GM18519 (cell line): ENCODE measurements around the gene GUCA1A.
"Not testable (repeated sequence)": the region's sequence is repeated elsewhere in the genome, so short reads cannot be mapped to it uniquely, and the experiment has no call there.

Experiments used
- ATAC-seq: cut with Tn5 transposase; IDR thresholded peaks from one replicate; pipeline ENCODE4 v1.9.1; 2021; ENCODE audit warnings: mild to moderate bottlenecking, moderate library complexity; ENCODE audit not compliant: unreplicated experiment, low FRiP score

The GUCA1A gene

GRCh38 chr6:42171813-42172581 lies 1.2 kb upstream of the GUCA1A start:
- no peak for ATAC-seq

GRCh38 chr6:42175860-42176259 lies 2.7 kb downstream of the GUCA1A start:
- no peak for ATAC-seq

GRCh38 chr6:42176981-42177380 lies 3.8 kb downstream of the GUCA1A start:
- ATAC-seq: no peak

GRCh38 chr6:42177514-42178364 lies 4.6 kb downstream of the GUCA1A start:
- ATAC-seq: no peak

- ATAC-seq: no peak
These were observed 6.2 kb downstream of the GUCA1A start for GRCh38 chr6:42179261-42179944.

- no peak for ATAC-seq
These were observed 6.8 kb downstream of the GUCA1A start for GRCh38 chr6:42179945-42180313.

GRCh38 chr6:42182101-42182500 lies 8.9 kb downstream of the GUCA1A start:
- no peak for ATAC-seq

GRCh38 chr6:42184475-42184874 lies 11.3 kb downstream of the GUCA1A start:
- no peak for ATAC-seq

- ATAC-seq: no peak
These were observed 12.4 kb downstream of the GUCA1A start for GRCh38 chr6:42185597-42185996.

- no peak for ATAC-seq
These were observed 15.2 kb downstream of the GUCA1A start for GRCh38 chr6:42188406-42188805.

GRCh38 chr6:42190554-42191183 lies 17.5 kb downstream of the GUCA1A start:
- no peak for ATAC-seq

GRCh38 chr6:42192385-42192784 lies 19.2 kb downstream of the GUCA1A start:
- ATAC-seq: not testable (repeated sequence)

- ATAC-seq: no peak
These were observed 20.3 kb downstream of the GUCA1A start for GRCh38 chr6:42193491-42193894.

- no peak for ATAC-seq
These were observed 20.9 kb downstream of the GUCA1A start for GRCh38 chr6:42194056-42194455.

GRCh38 chr6:42195415-42195814 lies 22.3 kb downstream of the GUCA1A start:
- ATAC-seq: no peak

- no peak for ATAC-seq
These were observed 24.6 kb downstream of the GUCA1A start for GRCh38 chr6:42197555-42198362.

GRCh38 chr6:42199106-42199981 lies 26.2 kb downstream of the GUCA1A start:
- ATAC-seq: no peak

- ATAC-seq: no peak
These were observed 26.9 kb downstream of the GUCA1A start for GRCh38 chr6:42200035-42200434.

GRCh38 chr6:42201382-42201781 lies 28.2 kb downstream of the GUCA1A start:
- ATAC-seq: no peak
